Neural progenitor cell (in vitro differentiated cells): ENCODE measurements around the gene FMN1.

ENCODE experiments used
- CTCF ChIP-seq: fragments of 200-600 bp; sonication (generic); IDR thresholded peaks from 2 replicates; pipeline ENCODE4 v1.5.1; 2017; ENCODE audit warnings: antibody characterized with exemption, mild to moderate bottlenecking
- EZH2 ChIP-seq: fragments of 200-600 bp; sonication (generic); IDR thresholded peaks from 2 replicates; pipeline ENCODE4 v1.6.1; 2017; ENCODE audit warnings: antibody characterized with exemption, mild to moderate bottlenecking, moderate library complexity
- EZH2phosphoT487 ChIP-seq: fragments of 200-600 bp; sonication (generic); IDR thresholded peaks from 2 replicates; pipeline ENCODE4 v1.6.1; 2017; ENCODE audit warnings: antibody characterized with exemption

- TF ChIP-seq CTCF, result no peak
- TF ChIP-seq EZH2phosphoT487, result no peak
- no peak for TF ChIP-seq EZH2
Measured at GRCh38 chr15:33137101-33137500, 57.4 kb downstream of the FMN1 start.
